22Rv1 (cell line): ENCODE measurements around the gene KCNT1.

Source experiments
- H3K27ac ChIP-seq: fragments of 450-650 bp; 2 replicates; pipeline ENCODE4 v1.5.1; 2017
- ZFX ChIP-seq: fragments of 450-650 bp; IDR thresholded peaks from 2 replicates; pipeline ENCODE4 v1.6.1; 2017; ENCODE audit warnings: antibody characterized with exemption, borderline replicate concordance
- TF ChIP-seq, protein P1 (sequence below): fragments of 450-650 bp; IDR thresholded peaks from 2 replicates; pipeline ENCODE4 v1.5.1; 2017; ENCODE audit warnings: mild to moderate bottlenecking

Gene KCNT1

GRCh38 chr9:135801070-135801469 lies 99.1 kb downstream of the KCNT1 start:
- no peak for TF ChIP-seq ZFX
- TF ChIP-seq, protein P1, sequence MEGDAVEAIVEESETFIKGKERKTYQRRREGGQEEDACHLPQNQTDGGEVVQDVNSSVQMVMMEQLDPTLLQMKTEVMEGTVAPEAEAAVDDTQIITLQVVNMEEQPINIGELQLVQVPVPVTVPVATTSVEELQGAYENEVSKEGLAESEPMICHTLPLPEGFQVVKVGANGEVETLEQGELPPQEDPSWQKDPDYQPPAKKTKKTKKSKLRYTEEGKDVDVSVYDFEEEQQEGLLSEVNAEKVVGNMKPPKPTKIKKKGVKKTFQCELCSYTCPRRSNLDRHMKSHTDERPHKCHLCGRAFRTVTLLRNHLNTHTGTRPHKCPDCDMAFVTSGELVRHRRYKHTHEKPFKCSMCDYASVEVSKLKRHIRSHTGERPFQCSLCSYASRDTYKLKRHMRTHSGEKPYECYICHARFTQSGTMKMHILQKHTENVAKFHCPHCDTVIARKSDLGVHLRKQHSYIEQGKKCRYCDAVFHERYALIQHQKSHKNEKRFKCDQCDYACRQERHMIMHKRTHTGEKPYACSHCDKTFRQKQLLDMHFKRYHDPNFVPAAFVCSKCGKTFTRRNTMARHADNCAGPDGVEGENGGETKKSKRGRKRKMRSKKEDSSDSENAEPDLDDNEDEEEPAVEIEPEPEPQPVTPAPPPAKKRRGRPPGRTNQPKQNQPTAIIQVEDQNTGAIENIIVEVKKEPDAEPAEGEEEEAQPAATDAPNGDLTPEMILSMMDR: no peak
- H3K27ac ChIP-seq: no peak overlapping the region

- no peak for TF ChIP-seq ZFX
- TF ChIP-seq, protein P1: no peak
Measured at GRCh38 chr9:135802876-135803419, 101.0 kb downstream of the KCNT1 start.

GRCh38 chr9:135803441-135803840 lies 101.5 kb downstream of the KCNT1 start:
- H3K27ac ChIP-seq: no peak overlapping the region
- TF ChIP-seq ZFX: no peak

More at GRCh38 chr9:135802876-135803419, 101.0 kb downstream of the KCNT1 start:
- no peak overlapping the region for H3K27ac ChIP-seq

- TF ChIP-seq ZFX: no peak
- TF ChIP-seq, protein P1: no peak
- no peak overlapping the region for H3K27ac ChIP-seq
Measured at GRCh38 chr9:135804581-135805421, 102.8 kb downstream of the KCNT1 start.

DNA sequence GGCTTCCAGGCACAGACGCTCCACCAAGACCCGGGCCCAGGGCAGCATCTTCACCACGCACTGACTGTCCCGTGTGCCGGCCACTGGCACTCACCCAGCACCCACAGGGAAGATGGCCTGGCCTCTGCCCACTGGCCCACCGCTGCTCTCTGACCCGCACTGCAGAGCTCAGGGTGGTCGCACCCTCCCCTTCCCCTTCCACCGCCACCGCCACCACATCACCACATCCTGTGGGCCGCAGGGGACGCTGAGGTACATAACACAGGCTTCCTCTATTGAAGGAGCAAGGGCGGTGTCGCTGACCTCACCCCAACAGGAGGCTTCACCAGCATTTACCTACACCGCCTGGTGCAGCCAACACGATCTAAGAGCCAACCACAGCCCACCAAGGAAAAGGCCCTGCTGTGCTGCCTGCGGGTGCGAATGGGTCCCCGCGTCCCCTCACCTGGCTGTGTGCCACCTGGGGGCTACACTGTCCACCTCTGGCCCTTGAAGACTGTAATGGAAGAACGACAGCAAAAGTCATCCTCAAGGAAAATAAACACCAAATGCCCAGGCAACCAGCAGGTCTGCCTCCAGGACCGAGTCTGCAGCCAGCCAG lies 103.5 kb downstream of the KCNT1 start:
- no peak overlapping the region for H3K27ac ChIP-seq
- TF ChIP-seq ZFX: no peak
- TF ChIP-seq, protein P1: no peak

DNA sequence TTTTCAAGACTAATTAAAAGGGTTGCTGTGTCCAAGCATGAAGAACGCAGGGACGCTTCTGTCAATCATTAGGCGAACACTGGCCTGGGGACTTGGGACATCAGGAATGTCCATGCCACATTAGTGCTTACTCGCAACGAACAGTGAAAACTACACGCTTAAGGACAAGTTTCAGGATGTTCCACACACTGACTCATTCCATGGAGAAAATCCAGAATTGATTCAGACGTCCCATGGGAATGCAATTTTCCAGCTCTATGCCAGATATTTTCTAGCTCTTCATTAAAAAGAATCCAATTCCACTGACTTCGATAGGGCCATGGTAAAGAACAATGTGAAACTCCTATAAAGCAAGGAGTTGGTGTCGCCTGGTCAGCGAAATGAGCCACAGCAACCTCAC lies 107.2 kb downstream of the KCNT1 start:
- no peak for TF ChIP-seq ZFX
- TF ChIP-seq, protein P1: no peak
- no peak overlapping the region for H3K27ac ChIP-seq

DNA sequence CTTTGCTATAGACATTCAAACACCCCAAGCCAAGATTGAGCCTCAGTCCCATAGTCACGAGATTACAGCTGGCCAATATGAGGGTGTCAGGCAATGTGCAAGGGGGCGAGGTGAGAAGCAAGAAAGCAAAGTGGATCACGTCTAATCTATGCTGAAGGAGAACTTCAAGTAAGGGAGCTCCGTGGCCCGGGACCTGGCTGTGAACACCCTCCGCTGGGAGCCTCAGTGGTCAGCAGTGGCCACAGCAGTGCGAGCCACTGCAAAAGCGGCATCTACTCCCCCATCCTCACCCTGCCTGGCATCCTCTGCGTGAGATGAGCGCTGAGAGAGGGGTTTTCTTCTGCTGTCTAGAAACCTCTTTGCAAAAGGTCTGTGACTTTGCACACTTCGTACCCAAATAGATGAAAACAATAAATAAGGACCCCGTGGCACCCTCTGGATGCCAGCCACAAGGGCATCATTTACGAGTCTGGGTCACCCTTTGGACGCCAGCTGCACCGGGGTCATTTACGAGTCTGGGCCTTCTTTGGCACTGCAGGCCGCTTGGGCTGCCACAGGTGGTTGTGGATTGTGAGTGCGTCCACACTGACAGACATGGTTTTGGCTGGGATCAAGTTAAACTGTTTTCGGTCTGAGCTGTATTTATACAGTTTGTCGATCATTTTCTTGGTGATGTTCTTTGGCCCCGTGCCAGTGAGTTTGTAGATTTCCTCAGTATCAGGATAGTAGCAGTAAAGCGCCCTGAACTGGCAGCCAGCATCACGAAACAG lies 109.0 kb downstream of the KCNT1 start:
- H3K27ac ChIP-seq: no peak overlapping the region
- TF ChIP-seq, protein P1: no peak
- TF ChIP-seq ZFX: no peak
